ENCODE data around the gene NKAIN2.
"Not testable (repeated sequence)": the region's sequence is repeated elsewhere in the genome, so short reads cannot be mapped to it uniquely, and the experiment has no call there.

The NKAIN2 gene

DNA sequence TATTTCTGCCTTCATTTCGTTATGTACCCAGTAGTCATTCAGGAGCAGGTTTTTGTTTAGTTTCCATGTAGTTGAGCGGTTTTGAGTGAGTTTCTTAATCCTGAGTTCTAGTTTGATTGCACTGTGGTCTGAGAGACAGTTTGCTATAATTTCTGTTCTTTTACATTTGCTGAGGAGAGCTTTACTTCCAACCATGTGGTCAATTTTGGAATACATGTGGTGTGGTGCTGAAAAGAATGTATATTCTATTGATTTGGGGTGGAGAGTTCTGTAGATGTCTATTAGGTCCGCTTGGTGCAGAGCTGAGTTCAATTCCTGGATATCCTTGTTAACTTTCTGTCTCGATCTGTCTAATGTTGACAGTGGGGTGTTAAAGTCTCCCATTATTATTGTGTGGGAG, 606.8 kb downstream of the NKAIN2 start:
- H3K79me2 ChIP-seq (ENCODE audit: control insufficient read depth, insufficient read depth, low read length, poor library complexity); H3K36me3 ChIP-seq (ENCODE audit: control insufficient read depth in 1 of 2, insufficient read depth in 2 of 2, low read length in 2 of 2); DNase-seq; H3K4me3 ChIP-seq (ENCODE audit: low read depth, low read length); H3K27me3 ChIP-seq (ENCODE audit: insufficient read depth, low read length); H2BK5ac ChIP-seq (ENCODE audit: low read depth, low read length, poor library complexity); H3K9ac ChIP-seq (ENCODE audit: low read length); H3K79me1 ChIP-seq (ENCODE audit: low read length); H3K9me3 ChIP-seq (ENCODE audit: insufficient read depth, low read depth, low read length); H4K91ac ChIP-seq (ENCODE audit: low read depth, low read length); H3K18ac ChIP-seq (ENCODE audit: low read length); H2BK120ac ChIP-seq (ENCODE audit: insufficient read depth, low read length, poor library complexity); H3K4ac ChIP-seq (ENCODE audit: low read depth, low read length); H3K4me1 ChIP-seq (ENCODE audit: control insufficient read depth in 1 of 2, insufficient read depth in 2 of 2, low read length in 2 of 2); H3K27ac ChIP-seq (ENCODE audit: low read depth, low read length); H2AK5ac ChIP-seq (ENCODE audit: low read length); H4K8ac ChIP-seq (ENCODE audit: low read depth, low read length); H3K4me2 ChIP-seq (ENCODE audit: low read length); H4K12ac ChIP-seq (ENCODE audit: low read depth, low read length); H3K23ac ChIP-seq (ENCODE audit: low read length); H3K14ac ChIP-seq (ENCODE audit: low read length); H2AFZ ChIP-seq (ENCODE audit: insufficient read depth, low read length, poor library complexity); H2BK12ac ChIP-seq (ENCODE audit: low read length): not testable (repeated sequence)
- WGBS (ENCODE audit: extremely low coverage, insufficient coverage, insufficient read length) = no CpG with 5 or more reads among the region's 4 CpGs

DNA sequence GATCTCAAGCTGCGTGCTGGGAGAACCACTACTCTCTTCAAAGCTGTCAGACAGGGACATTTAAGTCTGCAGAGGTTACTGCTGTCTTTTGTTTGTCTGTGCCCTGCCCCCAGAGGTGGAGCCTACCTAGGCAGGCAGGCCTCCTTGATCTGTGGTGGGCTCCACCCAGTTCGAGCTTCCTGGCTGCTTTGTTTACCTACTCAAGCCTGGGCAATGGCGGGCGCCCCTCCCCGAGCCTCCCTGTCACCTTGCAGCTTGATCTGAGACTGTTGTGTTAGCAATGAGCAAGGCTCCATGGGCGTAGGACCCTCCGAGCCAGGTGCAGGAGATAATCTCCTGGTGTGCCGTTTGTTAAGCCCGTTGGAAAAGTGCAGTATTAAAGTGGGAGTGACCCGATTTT, 609.0 kb downstream of the NKAIN2 start:
- H3K4ac ChIP-seq (ENCODE audit: low read depth, low read length); H2BK12ac ChIP-seq (ENCODE audit: low read length); H3K18ac ChIP-seq (ENCODE audit: low read length); H3K79me1 ChIP-seq (ENCODE audit: low read length); H3K79me2 ChIP-seq (ENCODE audit: control insufficient read depth, insufficient read depth, low read length, poor library complexity); H3K4me2 ChIP-seq (ENCODE audit: low read length); H3K27ac ChIP-seq (ENCODE audit: low read depth, low read length); H3K4me3 ChIP-seq (ENCODE audit: low read depth, low read length); H4K8ac ChIP-seq (ENCODE audit: low read depth, low read length); H4K91ac ChIP-seq (ENCODE audit: low read depth, low read length); H4K12ac ChIP-seq (ENCODE audit: low read depth, low read length); H3K23ac ChIP-seq (ENCODE audit: low read length); H2BK120ac ChIP-seq (ENCODE audit: insufficient read depth, low read length, poor library complexity); H3K9me3 ChIP-seq (ENCODE audit: insufficient read depth, low read depth, low read length); H3K27me3 ChIP-seq (ENCODE audit: insufficient read depth, low read length); H3K4me1 ChIP-seq (ENCODE audit: control insufficient read depth in 1 of 2, insufficient read depth in 2 of 2, low read length in 2 of 2); H2AK5ac ChIP-seq (ENCODE audit: low read length); H3K36me3 ChIP-seq (ENCODE audit: control insufficient read depth in 1 of 2, insufficient read depth in 2 of 2, low read length in 2 of 2); H3K9ac ChIP-seq (ENCODE audit: low read length); H2BK5ac ChIP-seq (ENCODE audit: low read depth, low read length, poor library complexity); DNase-seq; H3K14ac ChIP-seq (ENCODE audit: low read length); H2AFZ ChIP-seq (ENCODE audit: insufficient read depth, low read length, poor library complexity): not testable (repeated sequence)
- no CpG with 5 or more reads among the region's 10 CpGs for WGBS (ENCODE audit: extremely low coverage, insufficient coverage, insufficient read length)

DNA sequence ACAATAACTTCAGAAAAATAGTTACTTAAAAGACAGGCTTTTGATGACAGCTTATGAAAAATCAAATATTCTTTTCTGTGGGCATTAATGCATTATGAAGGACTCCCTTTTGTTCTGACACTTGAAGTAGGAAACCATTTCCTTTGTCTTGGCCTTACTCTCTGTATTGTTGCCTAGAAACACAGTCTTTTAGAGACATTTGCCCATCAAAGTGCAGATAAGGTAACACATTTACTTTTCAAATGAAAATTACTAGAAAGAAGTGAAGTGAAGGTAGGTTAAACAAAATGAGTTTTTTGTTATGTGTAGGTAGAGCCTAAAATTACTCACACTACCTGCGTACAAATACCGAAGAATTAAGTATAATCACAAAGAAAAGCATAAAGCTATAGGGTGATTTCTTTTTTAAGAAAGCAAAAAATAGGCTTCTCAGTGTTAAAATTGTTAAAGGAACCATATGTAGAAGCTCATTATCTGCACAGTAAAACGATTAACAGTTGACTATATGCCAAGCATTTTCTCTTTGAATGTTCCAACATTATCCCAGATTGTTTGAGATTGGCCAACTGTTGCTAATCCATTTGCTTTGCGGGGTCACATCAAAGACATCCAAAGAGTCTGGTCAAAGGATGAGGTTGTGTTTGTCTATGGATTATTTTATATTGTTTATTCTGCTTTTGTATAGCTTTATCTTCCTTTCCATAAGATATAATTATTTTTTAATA, 616.6 kb downstream of the NKAIN2 start:
- WGBS (ENCODE audit: extremely low coverage, insufficient coverage, insufficient read length) = no CpG with 5 or more reads among the region's 4 CpGs

DNA sequence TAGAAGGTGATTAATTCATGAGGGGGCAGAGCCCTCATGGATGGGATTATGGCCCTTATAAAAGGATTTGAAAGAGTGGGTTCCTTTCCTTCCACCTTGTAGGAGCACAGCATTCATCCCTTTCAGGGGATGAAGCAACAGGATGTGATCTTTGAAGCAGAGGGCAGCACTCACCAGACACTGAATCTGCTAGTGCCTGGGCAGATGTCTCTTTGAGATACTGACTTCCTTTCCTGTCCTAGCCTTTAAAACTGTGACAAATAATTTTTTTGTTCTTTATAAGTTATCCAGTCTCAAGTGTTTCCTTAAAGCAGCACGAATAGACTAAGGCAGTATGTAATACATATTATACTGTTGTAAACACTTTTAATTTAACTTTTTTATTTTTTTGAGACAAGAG, 620.0 kb downstream of the NKAIN2 start:
- Histone ChIP-seq H2BK120ac (ENCODE audit: insufficient read depth, low read length, poor library complexity) (no peak overlapping the region), H3K36me3 (ENCODE audit: control insufficient read depth in 1 of 2, insufficient read depth in 2 of 2, low read length in 2 of 2) (no peaks in the 10 kb centered on the region), H3K9ac (ENCODE audit: low read length) (no peak overlapping the region), H4K8ac (ENCODE audit: low read depth, low read length) (no peak overlapping the region), H3K27ac (ENCODE audit: low read depth, low read length) (no peak overlapping the region), H2AK5ac (ENCODE audit: low read length) (no peak overlapping the region), H3K79me1 (ENCODE audit: low read length) (no peaks in the 10 kb centered on the region), H3K14ac (ENCODE audit: low read length) (no peak overlapping the region), H3K79me2 (ENCODE audit: control insufficient read depth, insufficient read depth, low read length, poor library complexity) (no peaks in the 10 kb centered on the region), H4K12ac (ENCODE audit: low read depth, low read length) (no peak overlapping the region), H3K4me3 (ENCODE audit: low read depth, low read length) (no peak overlapping the region), H3K4me2 (ENCODE audit: low read length) (no peak overlapping the region), H3K23ac (ENCODE audit: low read length) (no peak overlapping the region), H3K18ac (ENCODE audit: low read length) (no peak overlapping the region), H3K4me1 (ENCODE audit: control insufficient read depth in 1 of 2, insufficient read depth in 2 of 2, low read length in 2 of 2) (no peaks in the 10 kb centered on the region), H3K27me3 (ENCODE audit: insufficient read depth, low read length) (no peaks in the 10 kb centered on the region), H3K9me3 (ENCODE audit: insufficient read depth, low read depth, low read length) (no peaks in the 10 kb centered on the region), H4K91ac (ENCODE audit: low read depth, low read length) (no peak overlapping the region), H2AFZ (ENCODE audit: insufficient read depth, low read length, poor library complexity) (no peak overlapping the region), H2BK12ac (ENCODE audit: low read length) (no peak overlapping the region), H3K4ac (ENCODE audit: low read depth, low read length) (no peak overlapping the region), H2BK5ac (ENCODE audit: low read depth, low read length, poor library complexity) (no peak overlapping the region)
- DNase-seq = no peak
- no CpG with 5 or more reads among the region's 1 CpG for WGBS (ENCODE audit: extremely low coverage, insufficient coverage, insufficient read length)

More for the DNA sequence above, 616.6 kb downstream of the NKAIN2 start:
- Histone ChIP-seq H3K18ac (ENCODE audit: low read length) (no peak overlapping the region), H3K79me2 (ENCODE audit: control insufficient read depth, insufficient read depth, low read length, poor library complexity) (no peaks in the 10 kb centered on the region), H3K27me3 (ENCODE audit: insufficient read depth, low read length) (no peaks in the 10 kb centered on the region), H3K4me2 (ENCODE audit: low read length) (no peak overlapping the region), H2BK12ac (ENCODE audit: low read length) (no peak overlapping the region), H2BK120ac (ENCODE audit: insufficient read depth, low read length, poor library complexity) (no peak overlapping the region), H3K4me3 (ENCODE audit: low read depth, low read length) (no peak overlapping the region), H3K9ac (ENCODE audit: low read length) (no peak overlapping the region), H3K79me1 (ENCODE audit: low read length) (no peaks in the 10 kb centered on the region), H3K9me3 (ENCODE audit: insufficient read depth, low read depth, low read length) (no peaks in the 10 kb centered on the region), H4K12ac (ENCODE audit: low read depth, low read length) (no peak overlapping the region), H4K91ac (ENCODE audit: low read depth, low read length) (no peak overlapping the region), H3K4ac (ENCODE audit: low read depth, low read length) (no peak overlapping the region), H3K23ac (ENCODE audit: low read length) (no peak overlapping the region), H3K27ac (ENCODE audit: low read depth, low read length) (no peak overlapping the region), H2AK5ac (ENCODE audit: low read length) (no peak overlapping the region), H3K14ac (ENCODE audit: low read length) (no peak overlapping the region), H3K36me3 (ENCODE audit: control insufficient read depth in 1 of 2, insufficient read depth in 2 of 2, low read length in 2 of 2) (no peaks in the 10 kb centered on the region), H4K8ac (ENCODE audit: low read depth, low read length) (no peak overlapping the region), H2AFZ (ENCODE audit: insufficient read depth, low read length, poor library complexity) (no peak overlapping the region), H3K4me1 (ENCODE audit: control insufficient read depth in 1 of 2, insufficient read depth in 2 of 2, low read length in 2 of 2) (no peaks in the 10 kb centered on the region), H2BK5ac (ENCODE audit: low read depth, low read length, poor library complexity) (no peak overlapping the region)
- DNase-seq = no peak
